CD14-positive monocyte (primary cell): ENCODE results near the gene DHTKD1. TPM values are rescaled to one million over a fixed set of nuclear protein-coding genes. Genes with fewer than 3 reads are reported as not detected.

Source experiments
- DNase-seq, 3 donors: peaks; one replicate each; pipeline ENCODE4 v3.0.0-alpha.2; 2011 to 2022
- H2AFZ ChIP-seq: 2 replicates; pipeline ENCODE4 v1.6.0; 2012; ENCODE audit warnings: mild to moderate bottlenecking, low read depth, low read length, inconsistent platforms; ENCODE audit not compliant: insufficient read depth, poor library complexity, severe bottlenecking
- H3K27ac ChIP-seq, 2 donors: 1 replicate in 1 of 2; 2 replicates in 1 of 2; pipeline ENCODE4 v1.5.1; 2012 to 2013; ENCODE audit warnings: low read length in 2 of 2, control low read depth in 1 of 2, inconsistent platforms in 1 of 2, low read depth in 1 of 2, mild to moderate bottlenecking in 1 of 2
- H3K27me3 ChIP-seq, 2 donors: one replicate each; pipeline versions ENCODE4 v1.6.0 to v1.6.1; 2011 to 2013; ENCODE audit warnings: low read length in 2 of 2; ENCODE audit not compliant: control insufficient read depth in 2 of 2, insufficient read depth in 2 of 2
- H3K36me3 ChIP-seq, 2 donors: replicated peaks in 1 of 2; 1 replicate in 1 of 2; 2 replicates in 1 of 2; pipeline versions ENCODE4 v1.5.1 to v1.6.1; 2012 to 2013; ENCODE audit warnings: low read length in 2 of 2, control low read depth in 1 of 2, inconsistent platforms in 1 of 2, mild to moderate bottlenecking in 1 of 2; ENCODE audit not compliant: insufficient read depth in 2 of 2, control insufficient read depth in 1 of 2
- H3K4me1 ChIP-seq, 2 donors: 1 replicate in 1 of 2; 2 replicates in 1 of 2; pipeline versions ENCODE4 v1.5.1 to v1.6.1; 2012 to 2013; ENCODE audit warnings: low read length in 2 of 2, control low read depth in 1 of 2, inconsistent platforms in 1 of 2, mild to moderate bottlenecking in 1 of 2, moderate library complexity in 1 of 2; ENCODE audit not compliant: insufficient read depth in 2 of 2, control insufficient read depth in 1 of 2
- H3K4me2 ChIP-seq: replicated peaks from 2 replicates; pipeline ENCODE3; 2012; ENCODE audit warnings: low read length, moderate library complexity, mild to moderate bottlenecking; ENCODE audit not compliant: poor library complexity, severe bottlenecking; ENCODE audit errors: extremely low read depth
- H3K4me3 ChIP-seq, 3 experiments: fragments of 200-600 bp in 1 of 3; sonication (generic) in 1 of 3; replicated peaks in 1 of 3; 1 replicate in 2 of 3; 2 replicates in 1 of 3; pipeline ENCODE4 v1.5.1; 2011 to 2013; ENCODE audit warnings: low read length in 3 of 3, mild to moderate bottlenecking in 3 of 3, control low read depth in 2 of 3, low read depth in 2 of 3, inconsistent platforms in 1 of 3, moderate library complexity in 1 of 3
- H3K79me2 ChIP-seq: 2 replicates; pipeline ENCODE4 v1.6.0; 2012; ENCODE audit warnings: mild to moderate bottlenecking, control low read depth, inconsistent platforms, low read length, moderate library complexity; ENCODE audit not compliant: insufficient read depth
- H3K9ac ChIP-seq: 2 replicates; pipeline ENCODE4 v1.6.0; 2017; ENCODE audit warnings: low read length, mild to moderate bottlenecking; ENCODE audit not compliant: insufficient read depth, poor library complexity, severe bottlenecking
- H3K9me3 ChIP-seq, 2 donors: replicated peaks in 1 of 2; 1 replicate in 1 of 2; 2 replicates in 1 of 2; pipeline versions ENCODE4 v1.5.1 to v1.6.1; 2012 to 2013; ENCODE audit warnings: low read length in 2 of 2, control low read depth in 1 of 2; ENCODE audit not compliant: control insufficient read depth in 1 of 2, insufficient read depth in 1 of 2
- H4K20me1 ChIP-seq: 2 replicates; pipeline ENCODE4 v1.6.0; 2012; ENCODE audit warnings: mild to moderate bottlenecking, low read length, control low read depth, moderate library complexity; ENCODE audit not compliant: insufficient read depth
- H3K27ac Mint-ChIP-seq, 7 donors: one replicate each; pipeline ENCODE4 v1.8.0; 2020; ENCODE audit warnings: mild to moderate bottlenecking in 7 of 7, mixed read lengths in 7 of 7, moderate library complexity in 6 of 7, inconsistent platforms in 2 of 7
- H3K27me3 Mint-ChIP-seq, 3 donors: one replicate each; pipeline ENCODE4 v1.8.0; 2021 to 2022; ENCODE audit warnings: low read depth in 3 of 3, mild to moderate bottlenecking in 3 of 3, mixed read lengths in 3 of 3, moderate library complexity in 3 of 3, inconsistent platforms in 1 of 3
- H3K36me3 Mint-ChIP-seq, 2 donors: one replicate each; pipeline ENCODE4 v1.8.0; 2020; ENCODE audit warnings: mixed read lengths in 2 of 2, inconsistent platforms in 1 of 2, mild to moderate bottlenecking in 1 of 2
- H3K4me1 Mint-ChIP-seq: one replicate; pipeline ENCODE4 v1.8.0; 2020; ENCODE audit warnings: mild to moderate bottlenecking, mixed read lengths
- H3K4me3 Mint-ChIP-seq, 2 donors: one replicate each; pipeline ENCODE4 v1.8.0; 2020; ENCODE audit warnings: mild to moderate bottlenecking in 2 of 2, mixed read lengths in 2 of 2, moderate library complexity in 1 of 2
- H3K9me3 Mint-ChIP-seq, 7 donors: one replicate each; pipeline ENCODE4 v1.8.0; 2020 to 2022; ENCODE audit warnings: mixed read lengths in 7 of 7, mild to moderate bottlenecking in 6 of 7, moderate library complexity in 6 of 7, inconsistent platforms in 2 of 7
- CTCF ChIP-seq: fragments of 200-600 bp; IDR thresholded peaks from one replicate; pipeline ENCODE4 v1.8.0; 2022; ENCODE audit warnings: antibody characterized with exemption, mild to moderate bottlenecking
- WGBS: methylation state at CpG from one replicate; pipeline ENCODE4 v1.1.5; 2013; ENCODE audit warnings: missing lambda C conversion rate; ENCODE audit not compliant: insufficient coverage; 5-methylcytosine and 5-hydroxymethylcytosine counted together
- intact Hi-C, 2 donors: fragments of 100-400 bp; cut with micrococcal nuclease; formaldehyde crosslinking; loops; one replicate each; pipeline versions ENCODE4 v1.15.0 to v1.15.1; 2023
- polyA plus RNA-seq, 3 donors: library from polyadenylated mRNA; depleted of rRNA in 1 of 3; unstranded in 2 of 3; stranded (reverse) in 1 of 3; fragments of 300-500 nt in 2 of 3; fragments of >200 nt in 1 of 3; fragmentation: Illumina TruSeq in 2 of 3; gene quantifications; 1 replicate in 2 of 3; 2 replicates in 1 of 3; pipeline ENCODE4 v1.2.3, GENCODE V29; 2012 to 2021

DHTKD1 gene
- polyA plus RNA-seq, 3 donors, result 7.0 to 12.1 (median 11.2) TPM

- intact Hi-C loops, result no loop called here
- Mint-ChIP-seq H3K27ac (peak overlapping the region in 1 of 7 donors; percentile 15), H3K4me3 (no peak overlapping the region), H3K4me1 (peaks cover 25% of the 10 kb centered on the region), H3K9me3 (peaks cover 0 to 2% (median 0%) of the 10 kb centered on the region in 7 donors), H3K27me3 (peaks cover 0 to 2% (median 0%) of the 10 kb centered on the region in 3 donors), H3K36me3 (peaks cover 55 to 67% of the 10 kb centered on the region in 2 donors)
- peaks cover 30 to 69% of the 10 kb centered on the region in 2 donors for H3K36me3 ChIP-seq
- no peak overlapping the region for H3K4me3 ChIP-seq
- H3K4me1 ChIP-seq, result peaks cover 19% of the 10 kb centered on the region in 2 donors
- 100% methylated on average over 4 of the region's 5 CpGs for WGBS
- TF ChIP-seq CTCF, result no peak
- no peaks in the 10 kb centered on the region for H3K79me2 ChIP-seq
- no peak for DNase-seq
- H3K27ac ChIP-seq, result no peak overlapping the region
- H3K9me3 ChIP-seq, result no peaks in the 10 kb centered on the region
- H2AFZ ChIP-seq, result no peak overlapping the region
- no peaks in the 10 kb centered on the region for H4K20me1 ChIP-seq
- H3K9ac ChIP-seq, result no peak overlapping the region
- H3K27me3 ChIP-seq, result no peaks in the 10 kb centered on the region
- no peak overlapping the region for H3K4me2 ChIP-seq
Observed at GRCh38 chr10:12109286-12109685, 40.5 kb downstream of the DHTKD1 start.

GRCh38 chr10:12111528-12111927, 42.8 kb downstream of the DHTKD1 start:
- H3K4me3 Mint-ChIP-seq, result no peak overlapping the region
- intact Hi-C loops, result no loop called here
- Histone ChIP-seq H3K27me3 (no peaks in the 10 kb centered on the region), H3K79me2 (no peaks in the 10 kb centered on the region), H3K4me3 (no peak overlapping the region), H2AFZ (no peak overlapping the region), H4K20me1 (no peaks in the 10 kb centered on the region), H3K4me2 (no peak overlapping the region), H3K4me1 (peaks cover 19% of the 10 kb centered on the region in 2 donors), H3K36me3 (peaks cover 15 to 70% of the 10 kb centered on the region in 2 donors), H3K27ac (no peak overlapping the region), H3K9me3 (no peaks in the 10 kb centered on the region), H3K9ac (no peak overlapping the region)
- no peaks in the 10 kb centered on the region for H3K9me3 Mint-ChIP-seq
- TF ChIP-seq CTCF, result no peak
- peaks cover 25% of the 10 kb centered on the region for H3K4me1 Mint-ChIP-seq
- peaks cover 0 to 1% (median 0%) of the 10 kb centered on the region in 3 donors for H3K27me3 Mint-ChIP-seq
- no peak overlapping the region for H3K27ac Mint-ChIP-seq
- H3K36me3 Mint-ChIP-seq, result peaks cover 39 to 65% of the 10 kb centered on the region in 2 donors
- no peak for DNase-seq
